Left lung (tissue), 10 donors: Measurements from ENCODE around the gene ZNF76. TPM values are rescaled to one million over a fixed set of nuclear protein-coding genes. Genes with fewer than 3 reads are reported as not detected.
A peak's percentile ranks its signal among the peaks of the same experiment; 100 is the strongest.

Source experiments
- ATAC-seq: fragments of 200-7000 bp; cut with Tn5 transposase; one replicate; pipeline ENCODE4 v1.9.1; 2020; ENCODE audit warnings: moderate library complexity
- DNase-seq, 4 donors: peaks; one replicate each; pipeline ENCODE4 v3.0.0-alpha.2; 2013 to 2020
- H3K27ac ChIP-seq, 2 donors: fragments of 200-600 bp; sonication (generic) in 1 of 2; one replicate each; pipeline versions ENCODE4 v1.5.0 to v1.8.0; 2020 to 2021
- H3K27me3 ChIP-seq, 2 donors: fragments of 200-600 bp; sonication (generic) in 1 of 2; one replicate each; pipeline versions ENCODE4 v1.5.0 to v1.8.0; 2020 to 2021
- H3K36me3 ChIP-seq, 2 donors: fragments of 200-600 bp; sonication (generic) in 1 of 2; one replicate each; pipeline versions ENCODE4 v1.5.0 to v1.8.0; 2020 to 2021
- H3K4me1 ChIP-seq, 2 donors: fragments of 200-600 bp; one replicate each; pipeline ENCODE4 v1.8.0; 2021
- H3K4me3 ChIP-seq, 2 donors: fragments of 200-600 bp; sonication (generic) in 1 of 2; one replicate each; pipeline versions ENCODE4 v1.5.0 to v1.8.0; 2020 to 2021; ENCODE audit warnings: mild to moderate bottlenecking in 1 of 2
- H3K9me3 ChIP-seq, 2 donors: fragments of 200-600 bp; sonication (generic) in 1 of 2; one replicate each; pipeline versions ENCODE4 v1.5.0 to v1.8.0; 2020 to 2021
- CTCF ChIP-seq, 2 donors: fragments of 200-600 bp; sonication (generic) in 1 of 2; IDR thresholded peaks; one replicate each; pipeline versions ENCODE4 v1.5.0 to v1.8.0; 2021; ENCODE audit warnings: antibody characterized with exemption in 2 of 2
- intact Hi-C, 2 donors: fragments of 100-400 bp; cut with DNase I; formaldehyde crosslinking; loops; one replicate each; pipeline versions ENCODE4 v1.11.2 to v1.14.2; 2022
- polyA plus RNA-seq, 6 donors: library from polyadenylated mRNA; unstranded; fragments of 120-200 nt; gene quantifications; one replicate each; pipeline ENCODE4 v1.2.1, GENCODE V29; 2013; ENCODE audit not compliant: insufficient read length in 6 of 6
- total RNA-seq, 2 donors: library from RNA; stranded (reverse); fragmentation: NEBNext Ultra II Directional; extraction: Animal tissue kit (Norgen Biotek cat#: 25700); gene quantifications; one replicate each; pipeline ENCODE4 v1.2.1, GENCODE V29; 2021
- donor health status: DM: no; HTN: yes; CAD: no.
- donor health status: DM: no; HTN: no; CAD: no.

ZNF76 gene
- total and polyA plus RNA-seq, 8 donors = 28.3 to 44.4 (median 41.0) TPM

GRCh38 chr6:35296931-35297600 is 37.5 kb downstream of the ZNF76 start:
- Histone ChIP-seq H3K36me3 (peaks cover 0 to 44% of the 10 kb centered on the region in 2 donors), H3K4me1 (peaks cover 3 to 57% of the 10 kb centered on the region in 2 donors), H3K9me3 (no peaks in the 10 kb centered on the region), H3K27ac (peak overlapping the region in 1 of 2 donors; percentile 94), H3K27me3 (no peaks in the 10 kb centered on the region), H3K4me3 (peak overlapping the region in 1 of 2 donors; percentile 57)
- no peak for DNase-seq
- intact Hi-C loops = no loop called here
- no peak for TF ChIP-seq CTCF (IDR thresholded peaks at IDR 0.05)
- ATAC-seq = no peak

GRCh38 chr6:35297601-35298481 is 38.3 kb downstream of the ZNF76 start, which contains the start of gene DEF6:
Gene DEF6, plus strand, starts transcription at chr6:35297818. Its CDS starts 39 bp downstream, at chr6:35297857.
- Histone ChIP-seq H3K36me3 (peaks cover 0 to 37% of the 10 kb centered on the region in 2 donors), H3K4me1 (peaks cover 3 to 63% of the 10 kb centered on the region in 2 donors), H3K27ac (peak within 1 kb of the TSS; percentile 60 to 94), H3K27me3 (no peaks in the 10 kb centered on the region), H3K4me3 (peak within 1 kb of the TSS; percentile 23 to 57), H3K9me3 (no peaks in the 10 kb centered on the region)
- TF ChIP-seq CTCF (IDR thresholded peaks at IDR 0.05) = peak; percentile 68 to 71
- intact Hi-C loops = no loop called here
- DNase-seq (peak; percentile 53 to 96 (median 90)), ATAC-seq (peak; percentile 96)

GRCh38 chr6:35298625-35299140 is 39.1 kb downstream of the ZNF76 start:
- no peak for TF ChIP-seq CTCF (IDR thresholded peaks at IDR 0.05)
- ATAC-seq (no peak), DNase-seq (no peak)
- intact Hi-C loops = no loop called here
- Histone ChIP-seq H3K4me3 (peak overlapping the region; percentile 23 to 57), H3K27me3 (no peaks in the 10 kb centered on the region), H3K4me1 (peaks cover 3 to 72% of the 10 kb centered on the region in 2 donors), H3K27ac (peak overlapping the region; percentile 60 to 94), H3K9me3 (no peaks in the 10 kb centered on the region), H3K36me3 (peaks cover 0 to 28% of the 10 kb centered on the region in 2 donors)

- Histone ChIP-seq H3K27ac (peak overlapping the region; percentile 22 to 94), H3K36me3 (peaks cover 0 to 18% of the 10 kb centered on the region in 2 donors), H3K9me3 (no peaks in the 10 kb centered on the region), H3K27me3 (no peaks in the 10 kb centered on the region), H3K4me3 (peak overlapping the region in 1 of 2 donors; percentile 57), H3K4me1 (peaks cover 3 to 82% of the 10 kb centered on the region in 2 donors)
- DNase-seq (peak in 1 of 4 donors; percentile 61), ATAC-seq (no peak)
- no peak for TF ChIP-seq CTCF (IDR thresholded peaks at IDR 0.05)
- intact Hi-C loops = no loop called here
Observed at GRCh38 chr6:35299674-35300073, 40.1 kb downstream of the ZNF76 start.
